Transverse colon (tissue), 4 donors: ENCODE data around the gene ROCK2. TPM values are rescaled to one million over a fixed set of nuclear protein-coding genes. Genes with fewer than 3 reads are reported as not detected.

Experiments used
- DNase-seq: peaks from one replicate; pipeline ENCODE4 v3.0.0-alpha.2; 2019
- H3K27ac ChIP-seq, 4 donors: fragments of 200-600 bp; sonication (generic); 2 replicates each; pipeline ENCODE4 v1.5.1; 2016 to 2018; ENCODE audit warnings: inconsistent platforms in 4 of 4
- H3K27me3 ChIP-seq: fragments of 200-600 bp; sonication (generic); 2 replicates; pipeline ENCODE4 v1.5.1; 2017; ENCODE audit warnings: inconsistent platforms
- H3K36me3 ChIP-seq, 4 donors: fragments of 200-600 bp; sonication (generic); 2 replicates each; pipeline ENCODE4 v1.5.1; 2017 to 2019; ENCODE audit warnings: inconsistent platforms in 4 of 4
- H3K4me1 ChIP-seq, 4 donors: fragments of 200-600 bp; sonication (generic); 2 replicates each; pipeline ENCODE4 v1.5.1; 2017 to 2020; ENCODE audit warnings: inconsistent platforms in 4 of 4
- H3K4me3 ChIP-seq, 4 donors: fragments of 200-600 bp; sonication (generic); 1 replicate in 1 of 4; 2 replicates in 3 of 4; pipeline versions ENCODE4 v1.5.1 to v1.6.1; 2017 to 2019; ENCODE audit warnings: inconsistent platforms in 4 of 4
- H3K9me3 ChIP-seq, 2 donors: fragments of 200-600 bp; sonication (generic); 2 replicates each; pipeline ENCODE4 v1.5.1; 2017 to 2019; ENCODE audit warnings: inconsistent platforms in 2 of 2
- EP300 ChIP-seq: sonication (generic); formaldehyde crosslinking; IDR thresholded peaks from one replicate; pipeline ENCODE4 v1.6.1; 2017; ENCODE audit warnings: antibody characterized with exemption, low read depth
- POLR2A ChIP-seq: fragments of 450-650 bp; IDR thresholded peaks from one replicate; pipeline ENCODE4 v1.6.1; 2016; ENCODE audit warnings: antibody characterized with exemption, mild to moderate bottlenecking, moderate library complexity
- POLR2AphosphoS5 ChIP-seq, 3 donors: sonication (generic); formaldehyde crosslinking; IDR thresholded peaks; one replicate each; pipeline ENCODE4 v1.6.1; 2016; ENCODE audit warnings: antibody characterized with exemption in 3 of 3
- WGBS, 2 donors: methylation state at CpG; one replicate each; pipeline ENCODE4 v1.1.5; 2018; ENCODE audit warnings: low coverage in 1 of 2; 5-methylcytosine and 5-hydroxymethylcytosine counted together
- in situ Hi-C, 4 donors: fragments of 200-750 bp; cut with MboI; loops; one replicate each; pipeline versions ENCODE4 v1.15.0 to v1.15.1; 2017; ENCODE audit warnings: low sequenced_read_pairs in 3 of 4, low pct_ligation_motif_present in 1 of 4, low pct_unique_long_range_greater_than_20kb in 1 of 4
- intact Hi-C: fragments of 100-400 bp; cut with DNase I; formaldehyde crosslinking; loops from one replicate; pipeline ENCODE4 v1.15.1; 2023; ENCODE audit warnings: low total_unique reads
- total RNA-seq, 4 donors: library from RNA; depleted of rRNA; stranded (reverse); fragments of >200 nt; gene quantifications; one replicate each; pipeline ENCODE4 v1.1.0, GENCODE V29; 2016
- TF ChIP-seq, protein P1 (sequence below), 5 experiments: fragments of 200-600 bp in 3 of 5; fragments of 450-650 bp in 2 of 5; sonication (generic) in 3 of 5; IDR thresholded peaks; 1 replicate in 2 of 5; 2 replicates in 3 of 5; pipeline ENCODE4 v1.5.1; 2016 to 2017; ENCODE audit warnings: antibody characterized with exemption in 5 of 5, inconsistent platforms in 3 of 5, mild to moderate bottlenecking in 2 of 5, moderate library complexity in 1 of 5

The ROCK2 gene
- total RNA-seq, 4 donors from 2014 or later, result 53.9 to 93.0 (median 74.7) TPM

GRCh38 chr2:11373096-11373495 lies 28.7 kb upstream of the ROCK2 start:
- Histone ChIP-seq H3K27me3 (no peaks in the 10 kb centered on the region), H3K4me3 (no peak overlapping the region), H3K27ac (peak overlapping the region; percentile 86 to 87 (median 87)), H3K36me3 (no peaks in the 10 kb centered on the region), H3K9me3 (no peaks in the 10 kb centered on the region), H3K4me1 (peaks cover 24 to 66% (median 41%) of the 10 kb centered on the region in 4 donors)
- in situ Hi-C loops, result no loop called here
- TF ChIP-seq POLR2AphosphoS5 (IDR thresholded peaks at IDR 0.05) (no peak), POLR2A (no peak), EP300 (no peak)
- TF ChIP-seq, protein P1, sequence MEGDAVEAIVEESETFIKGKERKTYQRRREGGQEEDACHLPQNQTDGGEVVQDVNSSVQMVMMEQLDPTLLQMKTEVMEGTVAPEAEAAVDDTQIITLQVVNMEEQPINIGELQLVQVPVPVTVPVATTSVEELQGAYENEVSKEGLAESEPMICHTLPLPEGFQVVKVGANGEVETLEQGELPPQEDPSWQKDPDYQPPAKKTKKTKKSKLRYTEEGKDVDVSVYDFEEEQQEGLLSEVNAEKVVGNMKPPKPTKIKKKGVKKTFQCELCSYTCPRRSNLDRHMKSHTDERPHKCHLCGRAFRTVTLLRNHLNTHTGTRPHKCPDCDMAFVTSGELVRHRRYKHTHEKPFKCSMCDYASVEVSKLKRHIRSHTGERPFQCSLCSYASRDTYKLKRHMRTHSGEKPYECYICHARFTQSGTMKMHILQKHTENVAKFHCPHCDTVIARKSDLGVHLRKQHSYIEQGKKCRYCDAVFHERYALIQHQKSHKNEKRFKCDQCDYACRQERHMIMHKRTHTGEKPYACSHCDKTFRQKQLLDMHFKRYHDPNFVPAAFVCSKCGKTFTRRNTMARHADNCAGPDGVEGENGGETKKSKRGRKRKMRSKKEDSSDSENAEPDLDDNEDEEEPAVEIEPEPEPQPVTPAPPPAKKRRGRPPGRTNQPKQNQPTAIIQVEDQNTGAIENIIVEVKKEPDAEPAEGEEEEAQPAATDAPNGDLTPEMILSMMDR (IDR thresholded peaks at IDR 0.05), result no peak
- WGBS, 2 donors, result 68% methylated on average over 4 of the region's 4 CpGs; no CpG with 5 or more reads in 1 of the 2 donors
- DNase-seq, result no peak
- intact Hi-C loops, result no loop called here

- intact Hi-C loops (no loop called here), in situ Hi-C loops (no loop called here)
- no peak for TF ChIP-seq POLR2AphosphoS5 (IDR thresholded peaks at IDR 0.05)
- TF ChIP-seq, protein P1 (IDR thresholded peaks at IDR 0.05), result no peak
- TF ChIP-seq EP300, result no peak
- TF ChIP-seq POLR2A, result no peak
- Histone ChIP-seq H3K9me3 (no peaks in the 10 kb centered on the region), H3K27ac (peak overlapping the region; percentile 19 to 51 (median 44)), H3K36me3 (no peaks in the 10 kb centered on the region), H3K4me3 (no peak overlapping the region), H3K27me3 (no peaks in the 10 kb centered on the region), H3K4me1 (peaks cover 24 to 69% (median 46%) of the 10 kb centered on the region in 4 donors)
- DNase-seq, result no peak
- 80 to 85% methylated on average over 1 to 17 of the region's 17 CpGs for WGBS, 2 donors
Measured at GRCh38 chr2:11371092-11371937, 26.9 kb upstream of the ROCK2 start.

- DNase-seq, result peak; percentile 89
- no peaks in the 10 kb centered on the region for H3K36me3 ChIP-seq
- peaks cover 20 to 62% (median 40%) of the 10 kb centered on the region in 4 donors for H3K4me1 ChIP-seq
- H3K27me3 ChIP-seq, result no peaks in the 10 kb centered on the region
- in situ Hi-C loops, result no loop called here
- no peak overlapping the region for H3K4me3 ChIP-seq
- no peaks in the 10 kb centered on the region for H3K9me3 ChIP-seq
- 58 to 66% methylated on average over 3 to 9 of the region's 10 CpGs for whole genome bisulfite sequencing, 2 donors
- intact Hi-C loops, result no loop called here
- TF ChIP-seq POLR2AphosphoS5 (IDR thresholded peaks at IDR 0.05), result peak in 2 of 3 donors; percentile 29 to 33
- TF ChIP-seq EP300, result no peak
- peak overlapping the region; percentile 30 to 51 (median 44) for H3K27ac ChIP-seq
Measured at GRCh38 chr2:11370377-11371091, 26.1 kb upstream of the ROCK2 start.

GRCh38 chr2:11368059-11368572 lies 23.7 kb upstream of the ROCK2 start:
- peaks cover 2 to 40% (median 20%) of the 10 kb centered on the region in 4 donors for H3K4me1 ChIP-seq
- no peaks in the 10 kb centered on the region for H3K36me3 ChIP-seq
- 57% methylated on average over 10 of the region's 10 CpGs; no CpG with 5 or more reads in 1 of the 2 donors for WGBS, 2 donors
- H3K4me3 ChIP-seq, result no peak overlapping the region
- intact Hi-C loops (no loop called here), in situ Hi-C loops (no loop called here)
- TF ChIP-seq POLR2A (no peak), POLR2AphosphoS5 (IDR thresholded peaks at IDR 0.05) (no peak), EP300 (no peak)
- TF ChIP-seq, protein P1 (IDR thresholded peaks at IDR 0.05), result no peak
- no peaks in the 10 kb centered on the region for H3K27me3 ChIP-seq
- no peak for DNase-seq
- H3K9me3 ChIP-seq, result no peaks in the 10 kb centered on the region
- H3K27ac ChIP-seq, result peak overlapping the region; percentile 40 to 61 (median 46)
